Endodermal cell (in vitro differentiated cells): Measurements from ENCODE around the gene KRTAP6-2. TPM values are rescaled to one million over a fixed set of nuclear protein-coding genes. Genes with fewer than 3 reads are reported as not detected.

Experiments
- DNase-seq: peaks from one replicate; pipeline ENCODE4 v3.0.0-alpha.2; 2017
- H3K27ac ChIP-seq: 2 replicates; pipeline ENCODE4 v1.5.1; 2013; ENCODE audit warnings: mild to moderate bottlenecking, low read depth, low read length, moderate library complexity
- H3K27me3 ChIP-seq: 2 replicates; pipeline ENCODE4 v1.6.1; 2013; ENCODE audit warnings: mild to moderate bottlenecking, low read length, moderate library complexity; ENCODE audit not compliant: insufficient read depth, control insufficient read depth, poor library complexity, severe bottlenecking
- H3K36me3 ChIP-seq: 2 replicates; pipeline ENCODE4 v1.7.0; 2013; ENCODE audit warnings: mild to moderate bottlenecking, low read length, moderate library complexity; ENCODE audit not compliant: control insufficient read depth, insufficient read depth
- H3K4me1 ChIP-seq: one replicate; pipeline ENCODE4 v1.7.0; 2013; ENCODE audit warnings: low read length; ENCODE audit not compliant: control insufficient read depth, insufficient read depth
- H3K4me3 ChIP-seq: 2 replicates; pipeline ENCODE4 v1.5.1; 2013; ENCODE audit warnings: mild to moderate bottlenecking, low read length, moderate library complexity
- H3K9ac ChIP-seq: 2 replicates; pipeline ENCODE4 v1.6.1; 2013; ENCODE audit warnings: mild to moderate bottlenecking, low read length, moderate library complexity; ENCODE audit not compliant: poor library complexity, severe bottlenecking; ENCODE audit errors: extremely low read depth
- H3K9me3 ChIP-seq: 2 replicates; pipeline ENCODE4 v1.6.1; 2013; ENCODE audit warnings: mild to moderate bottlenecking, low read length, moderate library complexity; ENCODE audit not compliant: control insufficient read depth
- H3K27ac Mint-ChIP-seq: 2 replicates; pipeline ENCODE4 v1.8.0; 2020; ENCODE audit warnings: mixed read lengths
- H3K27me3 Mint-ChIP-seq: 2 replicates; pipeline ENCODE4 v1.8.0; 2021; ENCODE audit warnings: mild to moderate bottlenecking, mixed read lengths; ENCODE audit not compliant: insufficient read depth
- H3K36me3 Mint-ChIP-seq: 2 replicates; pipeline ENCODE4 v1.8.0; 2020; ENCODE audit warnings: low read depth, mixed read lengths
- H3K4me1 Mint-ChIP-seq: 2 replicates; pipeline ENCODE4 v1.8.0; 2020; ENCODE audit warnings: mixed read lengths
- H3K4me3 Mint-ChIP-seq: 2 replicates; pipeline ENCODE4 v1.8.0; 2020; ENCODE audit warnings: mild to moderate bottlenecking, moderate library complexity, mixed read lengths
- H3K9me3 Mint-ChIP-seq: 2 replicates; pipeline ENCODE4 v1.8.0; 2020; ENCODE audit warnings: mild to moderate bottlenecking, mixed read lengths
- CTCF ChIP-seq: fragments of 200-600 bp; sonication (generic); conservative IDR thresholded peaks from 2 replicates; pipeline ENCODE4 v1.5.0; 2021; ENCODE audit warnings: antibody characterized with exemption, mild to moderate bottlenecking
- WGBS, 2 experiments: methylation state at CpG; one replicate each; pipeline versions ENCODE4 v1.1.5 to v1.1.7; 2013; ENCODE audit warnings: missing lambda C conversion rate in 2 of 2, mixed read lengths in 1 of 2; ENCODE audit not compliant: insufficient coverage in 1 of 2, insufficient read length in 1 of 2; 5-methylcytosine and 5-hydroxymethylcytosine counted together
- total RNA-seq, 2 donors: library from RNA; stranded (reverse); fragmentation: NEBNext Ultra II Directional in 1 of 2; extraction: Animal tissue kit (Norgen Biotek cat#: 25700) in 1 of 2; gene quantifications; 2 replicates in 1 of 2; 3 replicates in 1 of 2; pipeline ENCODE4 v1.2.1, GENCODE V29; 2021

Gene KRTAP6-2
- total RNA-seq, 2 donors from 2014 or later = not detected

- no peak overlapping the region for H3K27ac ChIP-seq
- WGBS, 2 experiments = 90% methylated on average over 1 of the region's 2 CpGs; no CpG with 5 or more reads in 1 of the 2 experiments
- Mint-ChIP-seq H3K4me1 (no peaks in the 10 kb centered on the region), H3K27ac (no peak overlapping the region), H3K36me3 (no peaks in the 10 kb centered on the region), H3K9me3 (peaks cover 16% of the 10 kb centered on the region), H3K27me3 (no peaks in the 10 kb centered on the region), H3K4me3 (no peak overlapping the region)
- peaks cover 8% of the 10 kb centered on the region for H3K9me3 ChIP-seq
- no peaks in the 10 kb centered on the region for H3K36me3 ChIP-seq
- no peak for TF ChIP-seq CTCF
- no peaks in the 10 kb centered on the region for H3K27me3 ChIP-seq
- DNase-seq = no peak
- no peaks in the 10 kb centered on the region for H3K4me1 ChIP-seq
- H3K4me3 ChIP-seq = no peak overlapping the region
- H3K9ac ChIP-seq = no peak overlapping the region
These were observed 35.1 kb downstream of the KRTAP6-2 start for GRCh38 chr21:30563630-30564029.

DNA sequence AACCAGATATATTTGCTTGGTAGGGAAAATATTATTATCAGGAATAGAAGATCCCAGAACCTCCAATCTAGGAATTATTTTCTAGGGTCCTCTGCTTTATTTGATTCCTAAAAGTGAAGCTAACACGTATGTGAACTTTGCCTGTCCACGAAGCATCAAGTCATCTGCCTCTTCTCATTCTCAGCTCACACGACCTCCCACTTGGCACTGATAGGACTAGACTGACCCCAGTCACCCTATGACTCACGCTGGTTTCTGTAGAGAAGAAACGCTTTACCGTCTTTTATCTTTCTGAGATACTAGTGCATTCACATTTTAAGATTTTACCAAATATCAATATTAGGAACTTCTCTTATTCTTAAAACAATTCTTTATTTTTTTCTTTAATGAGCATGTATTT lies 35.6 kb downstream of the KRTAP6-2 start:
- Histone ChIP-seq H3K9me3 (peaks cover 8% of the 10 kb centered on the region), H3K36me3 (no peaks in the 10 kb centered on the region), H3K27ac (no peak overlapping the region), H3K4me1 (no peaks in the 10 kb centered on the region), H3K9ac (no peak overlapping the region), H3K27me3 (no peaks in the 10 kb centered on the region), H3K4me3 (no peak overlapping the region)
- no peak for DNase-seq
- no peak overlapping the region for H3K4me3 Mint-ChIP-seq
- WGBS, 2 experiments = 76 to 81% methylated on average over 3 to 6 of the region's 6 CpGs
- no peaks in the 10 kb centered on the region for H3K36me3 Mint-ChIP-seq
- TF ChIP-seq CTCF = no peak
- peaks cover 17% of the 10 kb centered on the region for H3K9me3 Mint-ChIP-seq
- H3K27me3 Mint-ChIP-seq = no peaks in the 10 kb centered on the region
- no peaks in the 10 kb centered on the region for H3K4me1 Mint-ChIP-seq
- H3K27ac Mint-ChIP-seq = no peak overlapping the region

DNA sequence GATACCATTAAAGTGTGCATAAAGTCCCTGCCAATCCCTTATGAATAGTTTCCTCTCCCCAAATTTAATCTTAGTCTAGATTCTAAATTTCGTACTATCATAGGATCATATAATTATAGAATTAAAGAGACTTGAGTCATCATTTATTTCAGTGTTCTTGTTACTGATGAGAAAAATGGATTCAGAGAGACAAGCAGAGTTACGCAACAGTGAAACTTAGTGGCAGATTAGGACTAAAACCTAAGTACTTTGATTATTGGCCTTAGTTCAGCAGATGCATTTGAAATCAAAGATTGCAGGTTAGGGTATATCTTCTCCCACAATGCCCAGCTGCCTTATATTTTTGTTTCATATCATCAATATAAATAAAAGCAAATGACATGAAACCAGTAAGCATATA lies 36.7 kb downstream of the KRTAP6-2 start:
- H3K27me3 ChIP-seq = no peaks in the 10 kb centered on the region
- TF ChIP-seq CTCF = no peak
- Mint-ChIP-seq H3K36me3 (no peaks in the 10 kb centered on the region), H3K27me3 (no peaks in the 10 kb centered on the region), H3K9me3 (peaks cover 17% of the 10 kb centered on the region), H3K4me3 (no peak overlapping the region), H3K4me1 (no peaks in the 10 kb centered on the region), H3K27ac (no peak overlapping the region)
- H3K4me1 ChIP-seq = no peaks in the 10 kb centered on the region
- whole genome bisulfite sequencing, 2 experiments = 87 to 90% methylated on average over 1 of the region's 2 CpGs
- no peak overlapping the region for H3K9ac ChIP-seq
- H3K9me3 ChIP-seq = peaks cover 8% of the 10 kb centered on the region
- no peak overlapping the region for H3K27ac ChIP-seq
- no peaks in the 10 kb centered on the region for H3K36me3 ChIP-seq
- no peak overlapping the region for H3K4me3 ChIP-seq
- DNase-seq = no peak
